C4-2B (cell line): ENCODE results near the gene FAM43B.

Experiments used
- CTCF ChIP-seq: fragments of 450-650 bp; conservative IDR thresholded peaks from 2 replicates; pipeline ENCODE4 v1.5.1; 2017; ENCODE audit warnings: mild to moderate bottlenecking
- ZFX ChIP-seq: fragments of 450-650 bp; IDR thresholded peaks from 2 replicates; pipeline ENCODE4 v1.6.1; 2017

DNA sequence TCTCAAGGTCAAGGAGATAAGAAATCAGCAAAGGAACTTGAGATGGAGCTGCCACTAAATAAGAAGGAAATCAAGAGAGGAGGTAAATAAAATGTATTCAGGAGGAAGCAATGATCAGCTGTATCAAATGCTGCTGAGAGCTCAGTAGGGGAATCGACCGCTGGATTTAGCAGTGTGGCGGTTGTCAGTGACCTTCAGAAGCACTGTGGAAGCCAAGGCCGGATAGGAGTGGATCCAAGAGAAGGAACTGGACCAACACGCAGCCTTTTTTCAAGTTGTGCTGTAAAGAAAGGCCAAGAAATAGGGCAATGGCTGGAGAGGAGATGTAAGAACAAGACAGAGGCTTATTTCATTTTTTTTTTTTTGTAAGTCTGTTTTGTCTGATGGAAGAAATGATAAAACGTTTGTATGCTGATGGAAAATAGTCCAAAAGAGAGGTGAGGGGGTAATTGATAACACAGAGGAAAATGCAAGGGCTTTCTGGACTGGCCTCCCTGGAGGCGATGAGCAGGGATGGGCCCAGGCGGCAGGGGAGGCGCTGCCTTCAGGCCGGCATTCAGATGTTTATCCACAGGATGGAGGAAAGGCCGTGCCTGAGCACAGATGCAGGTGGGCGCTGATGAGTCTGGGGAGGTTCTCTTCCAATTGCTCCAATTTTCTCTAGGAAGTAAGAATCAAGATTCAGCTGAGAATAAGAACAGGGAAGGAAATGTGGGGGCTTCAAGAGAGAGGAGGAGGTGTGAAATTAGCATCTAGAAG is 17.5 kb upstream of the FAM43B start:
- TF ChIP-seq CTCF, result no peak
- TF ChIP-seq ZFX, result no peak
